Uterus (tissue), 4 donors: ENCODE data around the gene HORMAD2. TPM values are rescaled to one million over a fixed set of nuclear protein-coding genes. Genes with fewer than 3 reads are reported as not detected.

Source experiments
- DNase-seq, 2 donors: peaks; one replicate each; pipeline ENCODE4 v3.0.0-alpha.2; 2019 to 2020
- H3K27ac ChIP-seq, 2 donors: fragments of 200-600 bp; sonication (generic); 1 replicate in 1 of 2; 2 replicates in 1 of 2; pipeline ENCODE4 v1.5.1; 2016 to 2018
- H3K27me3 ChIP-seq, 2 donors: fragments of 200-600 bp; sonication (generic); one replicate each; pipeline ENCODE4 v1.5.1; 2018 to 2019; ENCODE audit warnings: control low read depth in 1 of 2
- H3K36me3 ChIP-seq, 2 donors: fragments of 200-600 bp; sonication (generic); one replicate each; pipeline ENCODE4 v1.5.1; 2019; ENCODE audit warnings: control low read depth in 1 of 2
- H3K4me1 ChIP-seq, 2 donors: fragments of 200-600 bp; sonication (generic); one replicate each; pipeline ENCODE4 v1.5.1; 2018 to 2019; ENCODE audit warnings: control low read depth in 1 of 2
- H3K4me3 ChIP-seq, 2 donors: fragments of 200-600 bp; sonication (generic); 1 replicate in 1 of 2; 2 replicates in 1 of 2; pipeline ENCODE4 v1.5.1; 2018 to 2019; ENCODE audit warnings: mild to moderate bottlenecking in 1 of 2
- H3K9me3 ChIP-seq, 2 donors: fragments of 200-600 bp; sonication (generic); one replicate each; pipeline ENCODE4 v1.5.1; 2019; ENCODE audit warnings: control low read depth in 1 of 2
- POLR2A ChIP-seq, 2 donors: fragments of 450-650 bp; IDR thresholded peaks; one replicate each; pipeline ENCODE4 v1.6.1; 2016; ENCODE audit warnings: antibody characterized with exemption in 2 of 2, mild to moderate bottlenecking in 1 of 2, moderate library complexity in 1 of 2
- intact Hi-C: fragments of 100-400 bp; cut with DNase I; formaldehyde crosslinking; loops from one replicate; pipeline ENCODE4 v1.15.1; 2023; ENCODE audit warnings: low total_unique reads
- total RNA-seq, 4 donors: library from RNA; depleted of rRNA in 3 of 4; stranded (reverse); fragments of >200 nt in 3 of 4; gene quantifications; one replicate each; pipeline versions ENCODE4 v1.1.0 to v1.2.4, GENCODE V29; 2014 to 2023
- TF ChIP-seq, protein P1 (sequence below), 4 experiments: fragments of 200-600 bp in 2 of 4; fragments of 450-650 bp in 2 of 4; sonication (generic) in 2 of 4; IDR thresholded peaks; one replicate each; pipeline ENCODE4 v1.5.1; 2016 to 2019; ENCODE audit warnings: antibody characterized with exemption in 4 of 4, mild to moderate bottlenecking in 2 of 4, moderate library complexity in 1 of 4
- donor health status: DM: yes; HTN: yes; CAD: no.

HORMAD2 gene
- total RNA-seq, 4 donors from 2014 or later: not detected

- Histone ChIP-seq H3K9me3 (no peaks in the 10 kb centered on the region), H3K27ac (peak overlapping the region; percentile 74 to 81), H3K4me3 (no peak overlapping the region), H3K36me3 (no peaks in the 10 kb centered on the region), H3K4me1 (peaks cover 10 to 21% of the 10 kb centered on the region in 2 donors), H3K27me3 (no peaks in the 10 kb centered on the region)
- DNase-seq: peak; percentile 53 to 74
- TF ChIP-seq POLR2A (IDR thresholded peaks at IDR 0.05): no peak
- TF ChIP-seq, protein P1, sequence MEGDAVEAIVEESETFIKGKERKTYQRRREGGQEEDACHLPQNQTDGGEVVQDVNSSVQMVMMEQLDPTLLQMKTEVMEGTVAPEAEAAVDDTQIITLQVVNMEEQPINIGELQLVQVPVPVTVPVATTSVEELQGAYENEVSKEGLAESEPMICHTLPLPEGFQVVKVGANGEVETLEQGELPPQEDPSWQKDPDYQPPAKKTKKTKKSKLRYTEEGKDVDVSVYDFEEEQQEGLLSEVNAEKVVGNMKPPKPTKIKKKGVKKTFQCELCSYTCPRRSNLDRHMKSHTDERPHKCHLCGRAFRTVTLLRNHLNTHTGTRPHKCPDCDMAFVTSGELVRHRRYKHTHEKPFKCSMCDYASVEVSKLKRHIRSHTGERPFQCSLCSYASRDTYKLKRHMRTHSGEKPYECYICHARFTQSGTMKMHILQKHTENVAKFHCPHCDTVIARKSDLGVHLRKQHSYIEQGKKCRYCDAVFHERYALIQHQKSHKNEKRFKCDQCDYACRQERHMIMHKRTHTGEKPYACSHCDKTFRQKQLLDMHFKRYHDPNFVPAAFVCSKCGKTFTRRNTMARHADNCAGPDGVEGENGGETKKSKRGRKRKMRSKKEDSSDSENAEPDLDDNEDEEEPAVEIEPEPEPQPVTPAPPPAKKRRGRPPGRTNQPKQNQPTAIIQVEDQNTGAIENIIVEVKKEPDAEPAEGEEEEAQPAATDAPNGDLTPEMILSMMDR (IDR thresholded peaks at IDR 0.05): no peak
- intact Hi-C loops: no loop called here
Measured at GRCh38 chr22:30202531-30203006, 122.3 kb downstream of the HORMAD2 start.

DNA sequence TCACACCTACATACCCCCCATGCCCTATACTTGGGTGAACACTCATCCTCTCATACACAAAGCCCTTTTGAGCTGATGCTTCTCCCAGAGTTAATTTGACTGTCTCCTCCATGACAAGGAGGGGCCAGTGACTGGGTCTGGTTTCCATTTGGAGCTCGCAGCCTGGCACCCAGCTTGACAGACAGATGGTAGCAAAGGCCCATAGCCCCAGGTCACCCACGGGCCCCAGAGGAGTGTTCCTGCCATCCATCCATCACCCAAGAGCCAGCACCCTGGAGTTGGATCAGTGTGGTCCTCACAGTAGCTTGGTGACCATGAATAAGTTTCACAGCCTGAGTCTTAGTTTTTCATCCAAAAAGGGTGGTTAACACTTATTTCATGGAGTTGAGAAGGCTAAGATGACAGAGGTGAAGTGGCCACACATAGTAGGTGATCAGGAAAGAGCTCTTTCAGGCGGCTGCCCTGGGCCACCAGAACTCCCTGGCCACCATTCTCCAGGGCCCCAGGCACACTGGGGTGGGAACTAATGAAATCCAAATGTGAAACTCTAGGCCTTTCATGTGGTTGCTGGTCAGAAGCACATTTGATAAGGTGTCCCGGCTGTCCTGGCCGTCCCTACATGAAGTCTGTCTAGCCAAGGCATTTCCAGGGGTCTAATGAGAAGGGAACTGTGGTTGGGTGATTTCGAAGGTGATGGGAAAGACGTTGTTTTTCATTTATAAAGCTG is 123.9 kb downstream of the HORMAD2 start:
- Histone ChIP-seq H3K4me1 (peaks cover 17 to 22% of the 10 kb centered on the region in 2 donors), H3K4me3 (no peak overlapping the region), H3K27ac (peak overlapping the region; percentile 25 to 87), H3K9me3 (no peaks in the 10 kb centered on the region), H3K36me3 (no peaks in the 10 kb centered on the region), H3K27me3 (no peaks in the 10 kb centered on the region)
- no peak for TF ChIP-seq POLR2A (IDR thresholded peaks at IDR 0.05)
- TF ChIP-seq, protein P1 (IDR thresholded peaks at IDR 0.05): no peak
- DNase-seq: no peak
- intact Hi-C loops: no loop called here

DNA sequence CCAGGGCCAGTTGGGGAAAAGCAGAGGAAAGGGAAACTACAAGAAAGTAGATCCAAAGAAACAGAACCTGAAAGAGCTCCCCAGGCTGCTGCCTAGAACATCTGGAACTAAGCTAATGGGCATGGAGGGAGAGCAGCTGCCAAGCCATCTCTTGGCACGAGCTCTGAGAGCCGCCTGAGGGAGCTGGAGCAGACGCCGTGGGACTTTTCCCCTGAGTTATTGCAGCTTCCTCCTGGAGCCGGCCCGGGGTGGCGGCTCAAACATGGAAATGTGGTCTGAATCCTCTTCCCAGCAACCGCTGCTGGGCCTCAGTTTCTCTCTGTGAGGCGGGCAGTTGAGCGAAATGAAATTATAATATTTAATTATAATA is 124.5 kb downstream of the HORMAD2 start:
- Histone ChIP-seq H3K4me3 (no peak overlapping the region), H3K36me3 (no peaks in the 10 kb centered on the region), H3K27ac (peak overlapping the region; percentile 25 to 87), H3K9me3 (no peaks in the 10 kb centered on the region), H3K27me3 (no peaks in the 10 kb centered on the region), H3K4me1 (peaks cover 17 to 24% of the 10 kb centered on the region in 2 donors)
- TF ChIP-seq, protein P1 (IDR thresholded peaks at IDR 0.05): no peak
- intact Hi-C loops: no loop called here
- peak; percentile 57 to 68 for DNase-seq

DNA sequence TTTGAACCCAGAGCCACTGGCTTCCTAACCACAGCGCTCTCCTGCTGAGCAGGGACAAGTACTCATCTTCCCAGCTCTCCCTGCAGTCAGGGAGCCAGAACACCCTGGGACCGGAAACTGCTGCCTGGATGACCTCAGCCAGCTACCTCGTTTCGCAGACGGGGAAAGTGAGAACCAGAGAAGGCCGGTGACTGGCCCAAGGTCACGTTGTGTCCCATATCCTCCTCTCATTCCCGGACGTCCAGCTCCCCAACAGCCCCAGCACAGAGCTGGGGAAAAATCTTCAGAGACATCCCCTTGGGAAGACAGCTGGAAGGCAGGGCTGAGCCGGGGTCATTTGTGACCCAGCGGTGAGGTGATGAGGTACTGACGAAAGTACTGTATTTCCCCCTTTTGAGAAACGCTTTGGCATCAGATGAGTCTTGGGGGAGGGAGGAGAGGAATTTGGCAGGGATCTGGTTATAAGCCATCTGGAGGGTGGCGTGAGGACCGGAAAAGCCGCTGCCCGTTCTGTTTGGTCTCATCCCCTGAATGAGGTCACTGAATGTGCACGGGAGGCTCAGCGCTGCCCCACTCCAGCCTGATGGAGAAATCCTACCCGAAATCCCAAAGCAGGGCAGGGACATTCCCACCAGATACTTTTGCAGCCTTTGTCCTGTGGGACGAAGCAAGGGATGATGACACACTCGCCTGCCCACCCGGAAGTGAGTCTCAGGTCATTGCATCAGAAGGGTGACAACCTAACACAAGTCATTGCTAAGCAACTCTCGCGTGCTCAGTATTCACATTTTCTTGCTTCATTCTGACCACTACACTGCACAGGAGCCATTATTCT is 125.2 kb downstream of the HORMAD2 start:
- no peaks in the 10 kb centered on the region for H3K36me3 ChIP-seq
- H3K4me1 ChIP-seq: peaks cover 17 to 24% of the 10 kb centered on the region in 2 donors
- peak overlapping the region; percentile 25 to 87 for H3K27ac ChIP-seq
- peak; percentile 66 to 72 for DNase-seq
- no peak overlapping the region for H3K4me3 ChIP-seq
- H3K9me3 ChIP-seq: no peaks in the 10 kb centered on the region
- TF ChIP-seq, protein P1 (IDR thresholded peaks at IDR 0.05): no peak
- TF ChIP-seq POLR2A (IDR thresholded peaks at IDR 0.05): no peak
- no peaks in the 10 kb centered on the region for H3K27me3 ChIP-seq
- intact Hi-C loops: no loop called here

DNA sequence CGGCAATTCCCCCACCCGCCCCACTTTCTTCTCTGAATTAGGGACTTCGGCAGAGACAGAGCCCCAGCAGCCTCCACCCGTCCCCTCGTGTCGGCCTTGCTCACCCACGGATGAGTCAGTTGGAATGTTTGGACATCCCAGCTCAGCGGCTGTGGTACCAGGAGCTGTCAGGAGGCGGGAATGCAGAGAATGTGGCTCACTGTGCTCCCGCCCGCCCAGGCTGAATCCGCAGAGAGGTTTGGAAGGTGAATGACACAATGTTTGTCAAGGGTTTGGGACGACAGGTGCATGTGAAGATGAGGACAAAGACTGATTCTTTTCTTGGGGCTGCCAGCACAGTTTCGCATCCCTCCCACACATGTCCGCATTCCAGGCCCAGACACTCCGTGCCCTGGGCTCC is 126.7 kb downstream of the HORMAD2 start:
- intact Hi-C loops: no loop called here
- Histone ChIP-seq H3K27ac (peak overlapping the region; percentile 87 to 91), H3K4me3 (no peak overlapping the region), H3K27me3 (no peaks in the 10 kb centered on the region), H3K4me1 (peaks cover 17 to 24% of the 10 kb centered on the region in 2 donors), H3K9me3 (no peaks in the 10 kb centered on the region), H3K36me3 (no peaks in the 10 kb centered on the region)
- no peak for TF ChIP-seq POLR2A (IDR thresholded peaks at IDR 0.05)
- TF ChIP-seq, protein P1 (IDR thresholded peaks at IDR 0.05): no peak
- peak; percentile 65 to 69 for DNase-seq
